HG03108 (cell line): ENCODE data around the gene GCGR.

Source experiments
- ATAC-seq: cut with Tn5 transposase; IDR thresholded peaks from one replicate; pipeline ENCODE4 v1.9.1; 2021; ENCODE audit warnings: moderate library complexity; ENCODE audit not compliant: unreplicated experiment

GCGR gene

GRCh38 chr17:81803728-81804558 is at the start of gene GCGR:
GCGR (plus strand) TSS chr17:81804150; CDS start chr17:81809019, 4,869 bp downstream.
- no peak for ATAC-seq

GRCh38 chr17:81792675-81793615 is 11.0 kb upstream of the GCGR start:
- no peak for ATAC-seq

- no peak for ATAC-seq
These were observed 9.9 kb upstream of the GCGR start for GRCh38 chr17:81794074-81794476.

- no peak for ATAC-seq
These were observed 9.4 kb upstream of the GCGR start for GRCh38 chr17:81794509-81794908.

GRCh38 chr17:81801327-81801726 is 2.6 kb upstream of the GCGR start:
- ATAC-seq = no peak

- ATAC-seq = no peak
These were observed 1.7 kb upstream of the GCGR start for GRCh38 chr17:81802048-81802758.

- ATAC-seq = no peak
These were observed 900 bp upstream of the GCGR start for GRCh38 chr17:81802856-81803643.

GRCh38 chr17:81804559-81805399 is 829 bp downstream of the GCGR start:
- no peak for ATAC-seq

- ATAC-seq = no peak
These were observed 1.9 kb downstream of the GCGR start for GRCh38 chr17:81805707-81806460.

- no peak for ATAC-seq
These were observed 2.7 kb downstream of the GCGR start for GRCh38 chr17:81806461-81807209.

GRCh38 chr17:81807210-81807719 is 3.3 kb downstream of the GCGR start:
- ATAC-seq = no peak

GRCh38 chr17:81807839-81808238 is 3.9 kb downstream of the GCGR start:
- ATAC-seq = no peak

- no peak for ATAC-seq
These were observed 5.0 kb downstream of the GCGR start for GRCh38 chr17:81808778-81809555.

- ATAC-seq = no peak
These were observed 5.6 kb downstream of the GCGR start for GRCh38 chr17:81809556-81809998.

GRCh38 chr17:81810476-81810875 is 6.5 kb downstream of the GCGR start:
- ATAC-seq = no peak

GRCh38 chr17:81810892-81811704 is 7.1 kb downstream of the GCGR start:
- ATAC-seq = no peak
